Right lobe of liver (tissue), 6 donors: ENCODE measurements around the gene WBP1L. TPM values are rescaled to one million over a fixed set of nuclear protein-coding genes. Genes with fewer than 3 reads are reported as not detected.
"Not testable (repeated sequence)": the region's sequence is repeated elsewhere in the genome, so short reads cannot be mapped to it uniquely, and the experiment has no call there.

ENCODE experiments used
- ATAC-seq, 4 donors: fragments of 200-7000 bp; cut with Tn5 transposase; one replicate each; pipeline ENCODE4 v1.9.1; 2020; ENCODE audit warnings: mild to moderate bottlenecking in 4 of 4, moderate library complexity in 4 of 4
- DNase-seq, 3 donors: peaks; one replicate each; pipeline ENCODE4 v3.0.0-alpha.2; 2020
- H3K27ac ChIP-seq, 3 donors: fragments of 200-600 bp; one replicate each; pipeline ENCODE4 v1.8.0; 2022
- H3K27me3 ChIP-seq, 2 donors: fragments of 200-600 bp; one replicate each; pipeline ENCODE4 v1.8.0; 2022
- H3K36me3 ChIP-seq, 4 donors: fragments of 200-600 bp; sonication (generic) in 1 of 4; one replicate each; pipeline versions ENCODE4 v1.5.1 to v1.8.0; 2017 to 2022; ENCODE audit warnings: control low read depth in 1 of 4
- H3K4me1 ChIP-seq, 4 donors: fragments of 200-600 bp; sonication (generic) in 1 of 4; one replicate each; pipeline versions ENCODE4 v1.5.1 to v1.8.0; 2017 to 2022; ENCODE audit warnings: control low read depth in 1 of 4
- H3K4me3 ChIP-seq, 3 donors: fragments of 200-600 bp; one replicate each; pipeline ENCODE4 v1.8.0; 2022
- H3K9me3 ChIP-seq, 4 donors: fragments of 200-600 bp; sonication (generic) in 1 of 4; one replicate each; pipeline versions ENCODE4 v1.5.1 to v1.8.0; 2017 to 2022; ENCODE audit warnings: control low read depth in 1 of 4
- CTCF ChIP-seq, 4 donors: fragments of 200-600 bp in 3 of 4; fragments of 450-650 bp in 1 of 4; IDR thresholded peaks; one replicate each; pipeline versions ENCODE4 v1.5.1 to v1.8.0; 2016 to 2022; ENCODE audit warnings: antibody characterized with exemption in 4 of 4, mild to moderate bottlenecking in 2 of 4
- POLR2A ChIP-seq: fragments of 450-650 bp; IDR thresholded peaks from one replicate; pipeline ENCODE4 v1.6.1; 2017; ENCODE audit warnings: antibody characterized with exemption, mild to moderate bottlenecking
- WGBS: methylation state at CpG from one replicate; pipeline ENCODE4 v1.1.6; 2018; ENCODE audit warnings: low coverage, low lambda C conversion rate; ENCODE audit not compliant: insufficient coverage; ENCODE audit errors: missing lambda C conversion rate; 5-methylcytosine and 5-hydroxymethylcytosine counted together
- intact Hi-C, 2 donors: fragments of 100-400 bp; cut with DNase I; formaldehyde crosslinking; loops; one replicate each; pipeline versions ENCODE4 v1.11.2 to v1.14.1; 2022
- total RNA-seq, 6 experiments: library from RNA; depleted of rRNA in 2 of 6; stranded (reverse); fragments of >200 nt in 2 of 6; fragmentation: NEBNext Ultra II Directional in 3 of 6; extraction: Animal tissue kit (Norgen Biotek cat#: 25700) in 3 of 6; gene quantifications; one replicate each; pipeline versions ENCODE4 v1.1.0 to v1.2.4, GENCODE V29; 2016 to 2023
- donor health status: DM: no; HTN: yes; CAD: no.
- donor health status: DM: no; HTN: no; CAD: no.
- donor health status: DM: no; HTN: no; CAD: no.
- donor health status: DM: no; HTN: yes; CAD: no.
- donor health status: DM: no; HTN: yes; CAD: no.

Gene WBP1L
- total RNA-seq, 6 experiments from 2014 or later, result 24.1 to 58.4 (median 32.8) TPM

DNA sequence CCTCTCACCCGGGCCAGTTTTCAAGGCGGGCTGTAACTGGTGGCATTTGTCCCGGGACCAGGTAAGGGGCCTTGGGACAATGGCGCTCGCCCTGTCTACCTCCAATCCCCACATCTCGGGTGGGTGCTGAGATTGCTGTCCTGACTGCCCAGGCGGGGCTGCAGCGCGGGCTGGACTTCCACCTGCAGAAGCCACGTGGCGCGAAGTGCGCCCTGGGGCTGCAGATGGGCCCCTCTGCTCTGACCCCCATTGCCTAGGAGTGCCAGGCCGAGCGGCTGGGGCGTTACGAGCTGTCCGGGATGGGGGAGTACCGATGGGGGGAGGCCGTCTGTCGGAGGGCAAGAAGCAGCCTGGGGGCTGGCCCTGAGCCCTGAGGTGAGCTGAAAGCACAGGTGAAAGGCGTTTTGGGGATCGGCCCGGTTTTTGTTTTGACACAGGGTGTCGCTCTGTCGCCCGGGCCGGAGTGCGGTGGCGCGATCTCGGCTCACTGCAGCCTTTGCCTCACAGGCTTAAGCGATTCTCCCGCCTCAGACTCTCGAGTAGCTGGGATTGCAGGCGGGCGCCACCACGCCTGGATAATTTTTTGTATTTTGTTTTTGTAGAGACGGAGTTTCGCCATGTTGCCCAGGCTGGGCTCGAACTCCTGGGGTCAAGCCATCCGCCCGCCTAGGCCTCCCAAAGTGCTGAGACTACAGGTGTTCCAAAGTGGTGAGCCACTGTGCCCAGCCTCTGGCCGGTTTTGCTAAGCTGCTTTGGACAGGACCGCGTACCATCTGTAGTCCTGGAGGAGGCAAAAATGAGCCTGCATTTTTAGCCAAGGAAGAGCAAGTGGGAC lies 28.9 kb upstream of the WBP1L start, which contains the start of gene SFXN2:
TSS of gene SFXN2 (plus strand) at position 16 of the 835 bp plus-strand sequence. CDS start 12,001 bp downstream, outside the sequence.
- no peaks in the 10 kb centered on the region for H3K27me3 ChIP-seq
- H3K4me1 ChIP-seq, result peaks cover 0 to 35% (median 5%) of the 10 kb centered on the region in 4 donors
- peak in 2 of 3 donors; percentile 69 to 79 for DNase-seq
- no peaks in the 10 kb centered on the region for H3K36me3 ChIP-seq
- H3K27ac ChIP-seq, result peak within 1 kb of the TSS; percentile 61 to 73 (median 67)
- H3K4me3 ChIP-seq, result peak within 1 kb of the TSS; percentile 84 to 98 (median 91)
- WGBS, result 5% methylated on average over 17 of the region's 46 CpGs
- TF ChIP-seq POLR2A (peak; percentile 56), CTCF (IDR thresholded peaks at IDR 0.05) (peak in 2 of 4 donors; percentile 12 to 35)
- no peaks in the 10 kb centered on the region for H3K9me3 ChIP-seq
- ATAC-seq, result peak; percentile 26 to 46 (median 42)
- intact Hi-C loops, result no loop called here

DNA sequence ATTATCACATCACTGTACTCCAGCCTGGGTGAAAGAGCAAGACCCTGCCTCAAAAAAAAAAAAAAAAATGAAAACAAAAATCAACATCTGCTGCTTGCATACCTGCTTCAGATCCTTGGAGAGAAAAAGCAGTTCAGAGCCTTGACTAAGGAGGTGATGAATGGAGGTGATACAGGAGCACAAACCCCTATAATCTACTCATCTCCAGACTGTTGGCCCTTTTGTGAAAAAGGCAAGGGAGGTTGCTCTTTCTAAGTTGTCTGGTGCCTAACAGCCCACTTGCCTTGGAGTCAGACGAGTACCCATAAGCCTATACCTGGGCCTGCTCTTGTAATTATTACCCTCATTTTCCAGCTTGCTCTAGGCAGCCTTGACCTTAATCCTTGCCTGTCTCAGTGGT lies 27.9 kb upstream of the WBP1L start:
- Histone ChIP-seq H3K9me3 (no peaks in the 10 kb centered on the region), H3K27ac (no peak overlapping the region), H3K4me3 (no peak overlapping the region), H3K27me3 (no peaks in the 10 kb centered on the region), H3K36me3 (no peaks in the 10 kb centered on the region), H3K4me1 (peaks cover 0 to 35% (median 5%) of the 10 kb centered on the region in 4 donors)
- no peak for ATAC-seq
- no peak for TF ChIP-seq POLR2A
- TF ChIP-seq CTCF (IDR thresholded peaks at IDR 0.05), result no peak
- WGBS, result no CpG with 5 or more reads among the region's 1 CpG
- no peak for DNase-seq
- intact Hi-C loops, result no loop called here

GRCh38 chr10:102716900-102717565 lies 26.7 kb upstream of the WBP1L start:
- peaks cover 0 to 35% (median 5%) of the 10 kb centered on the region in 4 donors for H3K4me1 ChIP-seq
- H3K36me3 ChIP-seq, intact Hi-C loops, H3K27ac ChIP-seq, H3K9me3 ChIP-seq, DNase-seq, ATAC-seq, H3K27me3 ChIP-seq, H3K4me3 ChIP-seq: not testable (repeated sequence)
- WGBS, result 88% methylated on average over 12 of the region's 18 CpGs

DNA sequence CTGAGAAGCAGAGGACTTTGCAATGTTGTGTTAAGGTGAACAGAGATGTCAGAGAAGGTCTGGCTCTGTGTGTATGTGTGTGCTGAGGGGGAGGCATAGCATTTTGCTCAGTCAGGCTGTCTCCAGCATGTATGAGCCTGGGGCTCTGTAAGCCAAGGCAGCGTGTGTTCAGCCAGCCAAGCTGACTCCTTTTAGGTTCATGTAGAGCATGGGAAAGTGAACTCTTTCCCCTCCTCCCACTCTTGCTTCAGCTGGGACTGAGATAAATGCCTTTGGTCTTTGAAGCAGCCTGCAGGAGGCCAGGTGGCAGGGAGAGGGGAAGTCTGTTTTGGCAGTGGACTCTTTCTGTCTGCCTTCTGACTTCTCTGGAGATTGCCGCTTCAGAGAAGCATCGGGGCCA lies 25.5 kb upstream of the WBP1L start:
- peak overlapping the region in 2 of 3 donors; percentile 16 to 65 for H3K27ac ChIP-seq
- H3K4me1 ChIP-seq, result peaks cover 0 to 27% (median 5%) of the 10 kb centered on the region in 4 donors
- no peaks in the 10 kb centered on the region for H3K36me3 ChIP-seq
- 39% methylated on average over 2 of the region's 3 CpGs for WGBS
- intact Hi-C loops, result no loop called here
- DNase-seq (peak in 1 of 3 donors; percentile 60), ATAC-seq (peak in 2 of 4 donors; percentile 4)
- H3K9me3 ChIP-seq, result no peaks in the 10 kb centered on the region
- no peak overlapping the region for H3K4me3 ChIP-seq
- no peak for TF ChIP-seq CTCF (IDR thresholded peaks at IDR 0.05)
- TF ChIP-seq POLR2A, result no peak
- no peaks in the 10 kb centered on the region for H3K27me3 ChIP-seq

GRCh38 chr10:102720337-102720736 lies 23.4 kb upstream of the WBP1L start:
- intact Hi-C loops, result no loop called here
- DNase-seq (peak in 1 of 3 donors; percentile 23), ATAC-seq (no peak)
- Histone ChIP-seq H3K4me1 (peaks cover 0 to 22% (median 4%) of the 10 kb centered on the region in 4 donors), H3K4me3 (no peak overlapping the region), H3K27me3 (no peaks in the 10 kb centered on the region), H3K36me3 (no peaks in the 10 kb centered on the region), H3K27ac (no peak overlapping the region), H3K9me3 (no peaks in the 10 kb centered on the region)
- WGBS, result 85% methylated on average over 2 of the region's 3 CpGs
- TF ChIP-seq POLR2A (no peak), CTCF (IDR thresholded peaks at IDR 0.05) (no peak)
